22Rv1 (cell line): ENCODE measurements around the gene PRX.
"Not testable (repeated sequence)": the region's sequence is repeated elsewhere in the genome, so short reads cannot be mapped to it uniquely, and the experiment has no call there.

ENCODE experiments used
- H3K27ac ChIP-seq: fragments of 450-650 bp; 2 replicates; pipeline ENCODE4 v1.5.1; 2017
- ZFX ChIP-seq: fragments of 450-650 bp; IDR thresholded peaks from 2 replicates; pipeline ENCODE4 v1.6.1; 2017; ENCODE audit warnings: antibody characterized with exemption, borderline replicate concordance
- TF ChIP-seq, protein P1 (sequence below): fragments of 450-650 bp; IDR thresholded peaks from 2 replicates; pipeline ENCODE4 v1.5.1; 2017; ENCODE audit warnings: mild to moderate bottlenecking

Gene PRX

DNA sequence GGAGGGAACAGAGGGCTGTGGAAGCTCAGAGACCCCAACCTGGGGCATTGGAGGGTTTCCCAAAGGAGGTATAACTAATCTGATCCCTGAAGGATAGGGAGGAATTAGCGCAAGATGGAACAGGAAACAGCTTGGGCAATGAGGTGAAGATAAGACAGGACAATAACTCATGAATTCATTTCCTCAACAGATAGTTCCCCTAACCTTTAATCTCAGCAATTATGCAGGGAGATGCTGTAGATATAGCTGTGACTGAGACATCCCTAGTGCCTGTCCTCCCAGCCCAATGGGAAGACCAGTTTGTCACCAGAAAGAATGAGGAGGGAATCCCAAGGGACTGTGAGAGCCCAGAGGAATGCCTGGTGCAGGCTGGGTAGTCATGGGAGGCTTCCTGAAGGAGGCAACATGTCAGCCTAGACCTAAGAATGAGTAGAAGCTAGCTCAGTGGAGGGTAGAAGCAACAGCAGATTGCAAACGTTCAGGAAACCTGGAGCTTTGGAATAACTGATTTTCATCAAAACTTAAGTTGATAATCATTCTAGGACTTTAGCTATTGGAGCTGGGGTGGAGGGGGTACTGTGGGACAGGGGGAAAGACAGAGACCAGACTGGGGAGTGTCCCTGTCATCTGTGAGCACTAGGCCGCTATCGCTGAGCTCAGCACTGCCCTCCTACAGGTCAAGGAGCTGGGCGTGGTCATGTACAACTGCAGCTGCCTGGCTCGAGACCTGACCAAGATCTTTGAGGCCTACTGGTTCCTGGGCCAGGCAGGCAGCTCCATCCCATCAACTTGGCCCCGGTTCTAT, 42.0 kb downstream of the PRX start:
- no peak for TF ChIP-seq ZFX
- TF ChIP-seq, protein P1, sequence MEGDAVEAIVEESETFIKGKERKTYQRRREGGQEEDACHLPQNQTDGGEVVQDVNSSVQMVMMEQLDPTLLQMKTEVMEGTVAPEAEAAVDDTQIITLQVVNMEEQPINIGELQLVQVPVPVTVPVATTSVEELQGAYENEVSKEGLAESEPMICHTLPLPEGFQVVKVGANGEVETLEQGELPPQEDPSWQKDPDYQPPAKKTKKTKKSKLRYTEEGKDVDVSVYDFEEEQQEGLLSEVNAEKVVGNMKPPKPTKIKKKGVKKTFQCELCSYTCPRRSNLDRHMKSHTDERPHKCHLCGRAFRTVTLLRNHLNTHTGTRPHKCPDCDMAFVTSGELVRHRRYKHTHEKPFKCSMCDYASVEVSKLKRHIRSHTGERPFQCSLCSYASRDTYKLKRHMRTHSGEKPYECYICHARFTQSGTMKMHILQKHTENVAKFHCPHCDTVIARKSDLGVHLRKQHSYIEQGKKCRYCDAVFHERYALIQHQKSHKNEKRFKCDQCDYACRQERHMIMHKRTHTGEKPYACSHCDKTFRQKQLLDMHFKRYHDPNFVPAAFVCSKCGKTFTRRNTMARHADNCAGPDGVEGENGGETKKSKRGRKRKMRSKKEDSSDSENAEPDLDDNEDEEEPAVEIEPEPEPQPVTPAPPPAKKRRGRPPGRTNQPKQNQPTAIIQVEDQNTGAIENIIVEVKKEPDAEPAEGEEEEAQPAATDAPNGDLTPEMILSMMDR = no peak
- H3K27ac ChIP-seq = no peak overlapping the region

DNA sequence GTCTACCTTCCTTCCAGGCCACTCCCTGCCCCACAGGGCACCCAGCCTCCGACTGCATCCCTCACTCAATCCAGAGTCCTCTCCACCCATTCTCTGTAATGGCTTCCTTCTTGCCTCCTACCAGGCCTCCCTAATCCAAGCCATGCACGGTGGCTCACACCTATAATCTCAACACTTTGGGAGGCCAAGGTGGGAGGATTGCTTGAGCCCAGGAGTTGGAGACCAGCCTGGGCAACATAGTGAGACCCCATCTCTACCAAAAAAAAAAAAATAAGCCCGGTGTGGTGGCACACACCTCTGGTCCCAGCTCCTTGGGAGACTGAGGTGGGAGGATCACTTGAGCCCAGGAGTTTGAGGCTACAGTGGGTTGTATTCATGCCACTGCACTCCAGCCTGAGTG, 42.9 kb downstream of the PRX start:
- H3K27ac ChIP-seq = not testable (repeated sequence)

DNA sequence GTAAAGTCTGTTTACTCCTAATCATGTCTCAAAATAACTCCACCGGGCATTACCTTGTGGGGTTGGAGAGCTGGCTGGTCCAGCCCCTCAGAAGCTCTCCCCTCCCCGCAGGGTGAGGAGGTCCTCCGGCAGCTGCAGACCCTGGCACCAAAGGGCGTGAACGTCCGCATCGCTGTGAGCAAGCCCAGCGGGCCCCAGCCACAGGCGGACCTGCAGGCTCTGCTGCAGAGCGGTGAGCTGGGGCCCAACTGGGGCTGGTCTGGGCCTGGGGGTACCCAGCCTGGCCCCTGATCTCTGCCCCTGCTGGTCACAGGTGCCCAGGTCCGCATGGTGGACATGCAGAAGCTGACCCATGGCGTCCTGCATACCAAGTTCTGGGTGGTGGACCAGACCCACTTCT, 43.4 kb downstream of the PRX start:
- no peak overlapping the region for H3K27ac ChIP-seq
- no peak for TF ChIP-seq ZFX
- TF ChIP-seq, protein P1 = no peak

DNA sequence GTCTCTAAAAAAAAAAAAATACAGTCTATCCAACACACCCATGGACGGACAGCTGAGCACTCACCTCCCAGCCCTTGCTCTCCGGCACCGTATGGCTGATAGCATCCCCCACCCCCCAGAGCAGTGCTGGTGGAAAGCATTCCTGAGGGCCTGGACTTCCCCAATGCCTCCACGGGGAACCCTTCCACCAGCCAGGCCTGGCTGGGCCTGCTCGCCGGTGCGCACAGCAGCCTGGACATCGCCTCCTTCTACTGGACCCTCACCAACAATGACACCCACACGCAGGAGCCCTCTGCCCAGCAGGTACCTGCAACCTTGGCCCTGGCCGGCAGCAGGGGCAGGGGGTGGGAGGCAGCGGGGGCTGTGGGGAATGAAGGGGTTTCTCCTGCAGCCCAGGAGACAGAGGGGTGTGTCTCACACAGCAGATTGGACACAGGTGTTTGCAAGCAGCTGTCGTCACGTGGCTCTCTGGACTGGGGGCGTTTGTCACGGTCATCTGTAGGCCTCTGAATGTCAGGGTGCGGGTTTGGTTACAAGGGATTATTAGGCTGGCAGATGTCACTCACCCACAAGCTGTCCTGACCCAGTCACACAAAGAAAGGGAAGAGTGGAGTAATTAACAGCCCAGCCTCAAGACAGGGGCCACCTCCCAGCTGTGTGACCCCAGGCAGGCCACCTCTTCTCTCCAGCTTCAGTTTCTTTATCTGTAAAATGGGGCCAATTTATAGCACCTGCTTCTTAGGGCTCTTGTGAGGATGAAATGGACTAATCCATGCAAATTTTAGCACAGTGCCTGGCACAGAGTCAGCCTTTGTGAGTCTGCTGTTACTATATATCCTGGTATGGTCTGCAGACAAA, 45.4 kb downstream of the PRX start:
- H3K27ac ChIP-seq = no peak overlapping the region
- TF ChIP-seq, protein P1 = no peak
- TF ChIP-seq ZFX = no peak

DNA sequence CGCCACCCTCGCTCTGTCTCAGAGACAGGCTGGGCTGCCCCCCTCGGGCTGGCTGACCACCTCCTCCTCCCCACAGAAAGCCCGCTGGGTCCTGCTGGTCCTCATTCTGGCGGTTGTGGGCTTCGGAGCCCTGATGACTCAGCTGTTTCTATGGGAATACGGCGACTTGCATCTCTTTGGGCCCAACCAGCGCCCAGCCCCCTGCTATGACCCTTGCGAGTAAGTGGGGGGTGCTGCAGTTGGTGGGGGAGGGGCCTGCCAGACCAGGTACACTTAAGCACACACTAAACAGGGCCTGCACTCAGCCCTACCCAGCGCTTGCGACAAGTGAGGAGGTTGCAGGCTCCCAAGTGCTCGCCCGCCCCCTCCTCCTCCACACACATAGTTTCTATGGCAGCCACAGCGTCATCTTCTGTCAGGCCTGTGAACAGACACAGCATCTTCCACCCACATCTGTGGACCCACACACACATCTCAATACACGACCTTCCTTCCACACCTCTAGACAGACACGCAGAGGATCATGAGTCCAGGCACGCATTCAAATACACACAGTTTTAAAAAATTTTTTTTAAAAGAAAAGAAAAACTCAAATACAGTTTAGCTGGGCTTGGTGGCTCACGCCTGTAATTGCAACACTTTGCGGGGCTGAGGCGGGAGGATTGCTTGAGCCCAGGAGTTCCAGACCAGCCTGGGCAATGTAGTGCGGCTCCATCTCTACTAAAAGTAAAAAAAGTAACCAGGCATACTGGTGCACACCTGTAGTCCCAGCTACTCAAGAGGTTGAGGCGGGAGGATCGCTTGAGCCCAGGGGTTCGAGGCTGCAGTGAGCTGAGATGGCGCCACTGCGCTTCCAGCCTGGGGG, 46.2 kb downstream of the PRX start:
- H3K27ac ChIP-seq = no peak overlapping the region
- TF ChIP-seq ZFX = no peak
- TF ChIP-seq, protein P1 = no peak

DNA sequence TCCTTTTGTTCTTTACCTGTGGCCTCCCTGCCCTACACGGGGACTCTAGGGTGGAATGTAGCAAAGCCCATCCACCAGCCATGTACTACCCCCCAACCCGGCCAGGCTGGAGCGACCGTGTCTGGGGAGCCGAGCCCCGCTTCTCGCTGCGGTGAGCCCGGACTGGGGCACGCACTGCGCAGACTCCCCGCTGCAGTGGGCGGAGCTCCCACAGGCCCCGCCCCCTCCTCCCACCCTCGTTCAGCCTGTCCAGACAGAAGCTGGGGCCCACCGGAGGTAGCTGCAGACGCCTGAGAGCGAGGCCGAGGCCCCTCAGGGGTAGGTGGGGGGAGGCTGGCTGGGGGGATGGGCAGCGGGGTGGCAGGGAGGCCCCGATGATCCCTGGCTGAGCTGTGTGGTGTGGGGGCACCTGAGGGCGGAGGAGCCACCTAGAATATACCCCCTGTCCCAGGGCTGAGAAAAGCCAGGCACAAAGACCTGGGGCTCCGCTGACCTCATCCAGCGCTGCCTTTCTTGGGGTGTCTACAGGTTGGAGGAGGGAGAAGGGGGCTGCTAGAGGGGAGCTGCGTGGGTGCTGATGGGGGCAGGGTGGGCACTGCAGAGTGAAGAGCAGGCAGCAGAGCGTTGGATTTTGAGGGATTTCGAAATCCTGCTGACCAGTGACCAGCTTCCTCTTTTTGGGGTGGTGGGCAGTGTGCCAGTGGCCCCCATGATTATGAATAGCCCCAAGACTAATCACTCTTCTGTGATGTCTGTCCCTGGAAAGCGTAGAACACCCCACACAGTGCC, 47.4 kb downstream of the PRX start:
- peak overlapping the region; percentile 27; the same call in 1 of the 2 replicates for H3K27ac ChIP-seq
- TF ChIP-seq, protein P1 = no peak
- no peak for TF ChIP-seq ZFX
